Left ventricle myocardium inferior (tissue), 1 donor: ENCODE measurements around the gene BCAT1. TPM values are rescaled to one million over a fixed set of nuclear protein-coding genes. Genes with fewer than 3 reads are reported as not detected.
A peak's percentile ranks its signal among the peaks of the same experiment; 100 is the strongest.

Source experiments
- DNase-seq: peaks from one replicate; pipeline ENCODE4 v3.0.0-alpha.2; 2020
- H3K27ac ChIP-seq: fragments of 200-600 bp; replicated peaks from 2 replicates; pipeline ENCODE4 v1.8.0; 2021
- H3K27me3 ChIP-seq: fragments of 200-600 bp; 2 replicates; pipeline ENCODE4 v1.8.0; 2021; ENCODE audit warnings: low read depth
- H3K36me3 ChIP-seq: fragments of 200-600 bp; 2 replicates; pipeline ENCODE4 v1.8.0; 2021
- H3K4me1 ChIP-seq: fragments of 200-600 bp; 2 replicates; pipeline ENCODE4 v1.8.0; 2021
- H3K4me3 ChIP-seq: fragments of 200-600 bp; 2 replicates; pipeline ENCODE4 v1.8.0; 2021; ENCODE audit warnings: mild to moderate bottlenecking, moderate library complexity
- H3K9me3 ChIP-seq: fragments of 200-600 bp; replicated peaks from 2 replicates; pipeline ENCODE4 v1.8.0; 2021
- CTCF ChIP-seq: fragments of 200-600 bp; IDR thresholded peaks from 2 replicates; pipeline ENCODE4 v1.8.0; 2021; ENCODE audit warnings: antibody characterized with exemption, mild to moderate bottlenecking, borderline replicate concordance
- intact Hi-C: fragments of 100-400 bp; cut with micrococcal nuclease; formaldehyde crosslinking; loops from one replicate; pipeline ENCODE4 v1.11.0; 2022
- total RNA-seq: library from RNA; stranded (reverse); fragmentation: NEBNext Ultra II Directional; extraction: Animal tissue kit (Norgen Biotek cat#: 25700); gene quantifications from one replicate; pipeline ENCODE4 v1.2.1, GENCODE V29; 2021
- donor health status: DM: no; HTN: yes; CAD: no; lungs with severe emphysema.

BCAT1 gene
- total RNA-seq, 1 donor from 2014 or later = 4.3 TPM

GRCh38 chr12:24955389-24955788 lies 6.5 kb upstream of the BCAT1 start:
- H3K36me3 ChIP-seq = no peaks in the 10 kb centered on the region
- no peaks in the 10 kb centered on the region for H3K4me1 ChIP-seq
- intact Hi-C loops = no loop called here
- H3K9me3 ChIP-seq = no peaks in the 10 kb centered on the region
- DNase-seq = no peak
- TF ChIP-seq CTCF = no peak
- H3K4me3 ChIP-seq = no peak overlapping the region
- peaks cover 21% of the 10 kb centered on the region for H3K27me3 ChIP-seq
- H3K27ac ChIP-seq = no peak overlapping the region

DNA sequence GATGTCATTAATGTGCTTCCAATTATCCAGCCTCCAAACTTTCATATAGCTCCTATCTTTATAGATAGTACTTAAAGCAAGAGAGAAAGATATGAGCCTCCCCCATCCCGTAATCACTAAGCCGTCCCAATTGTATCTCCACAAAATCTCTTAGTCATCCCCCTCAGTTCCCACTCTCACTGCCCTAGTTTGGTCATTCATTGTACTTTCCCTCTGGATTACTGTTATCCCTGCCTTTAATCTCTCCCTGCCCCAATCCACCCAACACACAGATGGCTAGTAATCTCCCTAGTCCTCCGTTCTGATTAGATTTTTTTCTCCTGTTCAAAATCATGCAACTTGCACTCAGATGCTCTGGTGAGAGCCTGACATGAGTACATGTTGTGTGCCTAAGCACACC lies 5.4 kb upstream of the BCAT1 start:
- DNase-seq = no peak
- no peak overlapping the region for H3K27ac ChIP-seq

GRCh38 chr12:24952389-24952788 lies 3.5 kb upstream of the BCAT1 start:
- no peaks in the 10 kb centered on the region for H3K9me3 ChIP-seq
- no peaks in the 10 kb centered on the region for H3K36me3 ChIP-seq
- H3K4me3 ChIP-seq = no peak overlapping the region
- TF ChIP-seq CTCF = no peak
- intact Hi-C loops = no loop called here
- DNase-seq = no peak
- peaks cover 51% of the 10 kb centered on the region for H3K27me3 ChIP-seq
- no peak overlapping the region for H3K27ac ChIP-seq
- peaks cover 15% of the 10 kb centered on the region for H3K4me1 ChIP-seq

More for the DNA sequence above, 5.4 kb upstream of the BCAT1 start:
- peaks cover 32% of the 10 kb centered on the region for H3K27me3 ChIP-seq
- H3K36me3 ChIP-seq = no peaks in the 10 kb centered on the region
- intact Hi-C loops = no loop called here
- H3K4me3 ChIP-seq = no peak overlapping the region
- no peak for TF ChIP-seq CTCF
- H3K4me1 ChIP-seq = peaks cover under 1% of the 10 kb centered on the region
- H3K9me3 ChIP-seq = no peaks in the 10 kb centered on the region

GRCh38 chr12:24950231-24950834 lies 1.4 kb upstream of the BCAT1 start:
- TF ChIP-seq CTCF = no peak
- intact Hi-C loops = no loop called here
- H3K27me3 ChIP-seq = peaks cover 63% of the 10 kb centered on the region
- peaks cover 15% of the 10 kb centered on the region for H3K4me1 ChIP-seq
- no peak overlapping the region for H3K27ac ChIP-seq
- no peak for DNase-seq
- H3K4me3 ChIP-seq = no peak overlapping the region
- H3K36me3 ChIP-seq = no peaks in the 10 kb centered on the region
- no peaks in the 10 kb centered on the region for H3K9me3 ChIP-seq

- peak overlapping the region; percentile 65 for H3K4me3 ChIP-seq
- H3K27ac ChIP-seq = no peak overlapping the region
- no peak for DNase-seq
- H3K36me3 ChIP-seq = no peaks in the 10 kb centered on the region
- no peak for TF ChIP-seq CTCF
- peaks cover 15% of the 10 kb centered on the region for H3K4me1 ChIP-seq
- H3K27me3 ChIP-seq = peaks cover 64% of the 10 kb centered on the region
- H3K9me3 ChIP-seq = no peaks in the 10 kb centered on the region
- intact Hi-C loops = no loop called here
Observed at GRCh38 chr12:24948420-24948756, 513 bp downstream of the BCAT1 start.
